T-helper 2 cell treated with Interferon-gamma antibody and Interleukin-4, amounts not matched to agents 100 ng/mL and 5 ng/mL, for 36 hours (primary cell): Measurements from ENCODE around the gene KNCN. TPM values are rescaled to one million over a fixed set of nuclear protein-coding genes. Genes with fewer than 3 reads are reported as not detected.

Experiments used
- intact Hi-C: fragments of 100-400 bp; cut with micrococcal nuclease; formaldehyde crosslinking; loops from one replicate; pipeline ENCODE4 v1.15.1; 2023
- total RNA-seq: library from RNA; stranded (reverse); gene quantifications from 2 replicates; pipeline ENCODE4 v1.2.3, GENCODE V29; 2022

The KNCN gene
- total RNA-seq, result not detected in 2 replicates

DNA sequence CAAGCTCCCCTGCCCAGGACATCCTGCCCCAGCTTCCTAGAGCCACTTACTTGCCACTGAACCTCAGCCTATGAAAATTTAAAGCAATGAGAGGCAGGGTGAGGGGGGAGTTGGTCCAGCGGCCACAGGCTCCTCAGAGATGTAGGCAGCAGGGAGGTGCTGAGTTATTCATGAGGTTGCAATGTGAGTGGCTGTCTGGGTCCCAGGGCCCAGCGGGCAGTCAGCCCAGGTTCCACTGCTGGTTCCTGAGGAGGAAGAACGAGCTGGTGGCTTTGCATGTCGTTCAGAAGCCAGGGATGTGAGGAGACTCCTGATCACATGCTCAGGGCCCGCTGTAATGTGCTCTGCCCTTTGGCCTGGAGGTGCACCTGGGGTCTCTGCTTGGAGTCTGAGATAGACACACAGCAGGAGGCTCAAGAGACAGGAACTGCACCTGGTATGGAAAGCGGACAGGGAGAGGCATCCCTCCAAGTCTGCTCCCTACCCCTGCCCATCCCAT is at the start of gene KNCN:
Gene KNCN, minus strand, starts transcription at position 51 of the 499 bp plus-strand sequence. CDS start 432 bp downstream, outside the sequence.
- intact Hi-C loops, result no loop called here

DNA sequence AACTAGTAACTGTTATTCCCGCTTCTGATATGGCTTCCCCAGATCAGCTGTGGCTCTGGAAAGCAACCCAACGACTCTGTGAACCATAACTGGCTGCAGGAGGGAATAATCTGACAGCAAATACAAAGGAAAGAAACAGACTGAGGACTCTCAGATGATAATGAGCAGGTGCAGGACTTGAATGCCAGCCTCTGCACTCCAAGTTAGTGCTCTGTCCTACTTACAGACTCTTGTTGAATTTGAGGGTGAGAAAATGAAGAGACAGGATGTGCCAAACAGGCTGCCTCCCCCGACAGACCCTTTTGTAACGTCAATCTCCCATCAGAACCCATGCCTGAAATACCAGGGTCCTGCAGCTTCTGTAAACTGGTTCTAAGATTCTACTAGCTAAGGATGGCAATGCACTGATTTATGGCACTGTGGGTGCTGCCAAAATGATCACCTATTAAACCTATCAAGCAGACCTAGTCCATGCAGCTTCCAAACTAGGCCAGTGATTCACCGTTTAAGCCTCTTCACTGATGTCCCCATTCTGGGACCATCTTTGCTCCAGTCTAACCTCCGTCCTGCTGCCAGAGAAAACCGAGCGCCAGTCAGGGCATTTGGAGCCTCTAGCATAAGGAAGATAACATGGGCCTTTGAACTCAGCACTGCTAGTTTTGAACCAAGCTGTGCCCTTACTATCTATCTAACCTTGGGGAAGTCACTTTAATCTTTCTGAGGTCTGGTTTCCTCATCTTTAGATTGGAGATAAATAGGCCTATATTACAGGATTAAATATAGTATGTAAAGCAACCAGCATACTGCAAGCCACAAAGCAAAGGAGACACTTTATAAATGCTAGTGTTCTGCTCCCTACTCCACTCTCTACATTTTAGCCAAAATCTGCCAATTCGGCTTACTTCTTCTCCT is 47.9 kb upstream of the KNCN start:
- intact Hi-C loops, result loop anchor here (1.0 kb wide), 1 partner anchor 18 kb away; no protein-coding TSS in a partner anchor

DNA sequence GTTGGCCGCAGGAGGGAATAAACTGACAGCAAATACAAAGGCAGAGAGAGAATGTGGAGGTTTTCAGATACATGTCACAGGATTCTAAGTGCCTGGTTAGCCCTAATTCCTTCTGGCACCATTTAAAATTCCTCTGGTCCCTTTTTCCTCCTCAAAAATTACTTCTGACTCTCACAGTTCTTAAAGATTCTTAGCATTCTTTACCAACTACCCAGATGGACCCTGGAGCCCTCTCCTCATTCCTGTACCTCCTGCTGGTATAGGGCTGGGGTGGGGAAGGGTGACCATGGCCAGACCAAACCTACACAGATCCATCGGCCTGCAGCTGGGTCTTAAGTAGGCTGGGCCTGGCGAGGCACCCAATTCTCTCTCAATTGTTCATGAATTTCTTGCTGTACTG is 45.4 kb upstream of the KNCN start:
- intact Hi-C loops, result no loop called here

DNA sequence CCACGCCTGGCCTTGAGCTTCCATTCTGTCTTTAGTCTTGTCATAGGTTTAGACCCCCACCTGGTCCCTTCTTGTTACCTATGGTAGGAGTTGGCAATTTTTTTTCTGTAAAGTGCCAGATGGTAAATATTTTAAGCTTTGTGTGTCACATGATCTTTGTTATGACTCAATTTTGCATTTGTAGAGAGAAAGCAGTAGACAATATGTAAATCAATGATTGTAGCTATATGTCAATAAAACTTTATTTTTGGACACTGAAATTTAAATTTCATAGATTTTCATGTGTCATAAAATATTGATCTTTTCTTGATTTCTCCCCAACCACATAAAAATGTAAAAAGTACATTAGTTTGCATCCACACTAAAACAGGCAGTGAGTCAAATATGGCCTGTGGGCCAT is 44.6 kb upstream of the KNCN start:
- intact Hi-C loops, result no loop called here

DNA sequence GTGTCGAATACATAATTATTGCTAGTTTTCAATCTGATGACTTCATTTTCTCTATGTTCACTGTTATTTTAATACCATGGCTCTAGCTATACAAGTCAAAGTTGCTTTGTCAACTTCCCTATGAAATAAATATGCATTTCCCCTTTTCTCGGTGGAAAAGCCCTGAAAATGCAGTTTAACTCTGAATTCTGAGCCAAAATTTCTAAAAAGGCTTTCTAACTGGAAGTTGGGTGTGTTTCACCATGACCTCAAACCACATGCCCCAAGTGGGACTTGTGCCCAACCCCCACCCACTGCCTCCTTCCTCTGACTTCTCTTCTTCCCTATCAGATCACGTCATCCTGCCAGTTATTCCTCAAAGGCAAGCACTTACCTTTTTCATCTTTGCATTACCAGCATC is 43.7 kb upstream of the KNCN start:
- intact Hi-C loops, result no loop called here

DNA sequence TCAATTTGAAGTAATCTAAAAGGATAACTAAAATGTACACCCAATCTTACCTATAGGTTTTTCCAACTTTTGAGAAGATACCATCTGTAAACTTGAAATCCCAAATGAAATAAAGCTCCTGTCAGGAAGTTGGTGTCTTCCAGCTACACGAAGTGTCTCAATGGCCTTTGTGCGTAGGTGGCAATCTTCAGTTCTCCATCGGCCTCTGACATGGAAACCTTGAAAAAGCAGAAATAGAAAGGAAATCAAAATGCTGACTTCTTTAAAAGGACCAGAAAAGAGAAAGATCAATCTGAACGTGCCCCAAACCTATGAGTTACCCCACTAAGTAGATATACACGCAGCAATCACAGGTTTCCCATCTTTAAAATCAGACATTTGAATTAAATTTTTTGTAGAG is 42.6 kb upstream of the KNCN start:
- intact Hi-C loops, result no loop called here

DNA sequence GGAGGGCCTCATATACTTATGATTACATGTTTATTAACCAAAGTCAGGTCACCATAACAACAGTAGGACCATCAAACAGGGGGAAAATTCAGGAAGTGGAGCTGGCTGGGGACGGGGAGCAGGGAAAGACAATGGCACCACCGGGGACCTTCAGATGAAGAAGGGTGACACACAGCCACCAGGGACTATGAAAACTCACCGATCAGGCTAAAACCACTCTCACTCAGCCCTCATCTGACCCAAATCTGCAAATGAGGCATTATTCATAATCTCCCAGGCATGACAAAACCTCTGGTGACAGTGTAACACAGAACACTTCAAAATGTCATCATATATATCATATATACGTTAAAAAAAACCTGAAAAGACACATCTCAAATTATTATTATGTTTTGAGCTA is 41.4 kb upstream of the KNCN start:
- intact Hi-C loops, result no loop called here

DNA sequence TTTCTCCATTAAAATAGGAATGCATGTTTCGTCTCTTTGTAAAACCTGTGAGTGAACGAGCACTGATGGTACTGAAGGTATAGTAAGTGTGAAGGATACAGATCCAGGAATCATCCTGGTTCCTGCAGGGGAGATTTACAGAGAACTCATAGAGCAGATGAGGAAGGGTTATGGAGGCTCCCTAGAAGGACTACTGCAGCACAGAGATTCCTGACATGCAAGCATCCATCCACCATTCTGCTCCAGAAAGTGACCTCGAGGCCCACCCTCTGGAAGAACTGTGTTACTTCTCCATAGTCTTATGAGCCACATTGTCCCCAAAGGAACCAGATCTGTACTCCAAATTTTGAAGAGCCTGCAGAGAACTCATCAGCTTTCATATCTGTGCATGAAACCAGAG is 38.1 kb upstream of the KNCN start:
- intact Hi-C loops, result no loop called here

DNA sequence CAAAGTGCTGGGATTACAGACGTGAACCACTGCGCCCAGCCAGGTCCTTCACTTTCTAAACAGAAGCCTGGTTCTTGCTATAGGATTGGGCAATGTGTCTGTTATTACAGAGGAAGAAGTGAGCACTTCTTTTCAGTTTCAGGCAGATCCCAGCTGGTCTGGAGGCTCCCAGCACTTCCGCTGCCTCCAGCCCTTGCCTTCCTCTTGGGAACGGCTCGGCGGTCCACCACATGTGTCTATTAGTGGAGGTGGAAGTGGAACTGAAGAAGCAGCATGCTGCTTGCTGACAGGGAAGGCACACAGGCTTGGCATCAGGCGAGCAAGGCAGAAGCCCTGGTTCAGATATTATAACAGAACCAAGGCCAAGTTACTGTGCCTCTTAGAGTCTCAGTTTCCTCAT is 35.6 kb upstream of the KNCN start:
- intact Hi-C loops, result no loop called here

DNA sequence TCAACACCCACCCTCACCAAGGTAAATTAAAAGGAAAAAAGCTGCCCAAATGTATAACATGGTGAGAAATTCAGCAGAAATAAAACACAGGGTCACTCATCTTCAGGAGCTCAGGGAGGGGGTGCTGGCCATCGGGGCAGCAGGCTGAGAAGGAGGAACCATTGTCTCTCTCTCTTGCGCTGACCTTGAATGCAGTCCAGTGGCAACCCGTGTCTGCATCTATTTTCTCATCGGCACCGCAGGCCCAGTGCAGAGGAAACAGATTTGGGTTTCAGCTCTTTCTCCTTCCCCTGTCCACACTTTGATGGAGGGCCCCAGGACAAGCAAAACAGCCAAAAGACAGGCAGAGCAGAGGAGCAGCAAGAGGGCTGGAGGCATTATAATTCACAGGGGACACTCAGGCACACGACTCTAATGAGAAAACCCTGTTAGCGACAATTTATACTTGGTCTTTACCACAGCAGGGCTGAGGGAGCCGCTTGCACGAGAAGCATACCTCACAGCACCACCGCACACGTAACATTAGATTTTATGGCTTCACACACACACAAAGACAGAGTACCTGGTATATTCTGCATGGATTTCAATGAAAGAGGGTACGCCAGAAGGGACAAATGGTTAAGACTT is 34.0 kb upstream of the KNCN start:
- intact Hi-C loops, result no loop called here

DNA sequence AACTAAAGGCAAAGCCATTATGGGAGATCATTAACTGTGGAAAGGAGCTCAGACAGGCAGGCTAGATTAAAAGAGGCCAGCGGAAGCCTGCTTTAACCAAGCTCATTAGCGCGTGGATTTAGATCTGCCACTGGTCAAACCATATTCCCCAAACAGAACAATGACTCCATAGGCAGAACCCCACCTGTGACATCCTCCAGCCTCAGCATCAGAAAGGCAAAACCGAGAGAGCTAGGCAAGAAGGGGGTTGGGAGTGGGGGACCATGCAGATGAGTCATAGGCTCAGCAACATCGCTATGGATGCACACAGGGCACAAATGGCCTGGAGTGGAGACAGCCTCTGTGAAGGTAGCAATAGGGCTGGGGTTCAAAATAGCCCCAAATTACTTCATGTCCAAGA is 32.0 kb upstream of the KNCN start:
- intact Hi-C loops, result loop anchor here (5.0 kb wide), 2 partner anchors 34 to 84 kb away; partner anchors contain the start of genes ATPAF1 and MOB3C

DNA sequence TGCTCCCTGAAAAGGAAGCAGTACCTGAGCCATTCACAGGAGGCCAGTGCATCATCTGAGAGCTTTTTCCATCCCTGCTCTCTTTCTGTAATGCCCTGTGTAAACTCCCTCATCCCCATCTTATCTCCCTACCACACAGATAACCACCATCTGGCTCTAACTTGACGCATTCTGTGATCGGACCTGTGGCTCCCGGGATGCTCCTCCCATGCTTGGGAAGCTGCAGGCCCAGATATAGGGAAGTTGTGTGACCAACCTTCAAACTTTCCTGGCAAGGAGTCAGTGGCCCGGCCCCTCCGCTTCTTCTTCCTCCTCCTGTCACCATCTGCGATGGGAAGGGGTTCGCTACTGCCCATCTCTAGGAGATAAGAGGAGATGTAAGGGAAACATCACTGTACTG is 31.5 kb upstream of the KNCN start:
- intact Hi-C loops, result loop anchor here (5.0 kb wide), 2 partner anchors 34 to 84 kb away; partner anchors contain the start of genes ATPAF1 and MOB3C

DNA sequence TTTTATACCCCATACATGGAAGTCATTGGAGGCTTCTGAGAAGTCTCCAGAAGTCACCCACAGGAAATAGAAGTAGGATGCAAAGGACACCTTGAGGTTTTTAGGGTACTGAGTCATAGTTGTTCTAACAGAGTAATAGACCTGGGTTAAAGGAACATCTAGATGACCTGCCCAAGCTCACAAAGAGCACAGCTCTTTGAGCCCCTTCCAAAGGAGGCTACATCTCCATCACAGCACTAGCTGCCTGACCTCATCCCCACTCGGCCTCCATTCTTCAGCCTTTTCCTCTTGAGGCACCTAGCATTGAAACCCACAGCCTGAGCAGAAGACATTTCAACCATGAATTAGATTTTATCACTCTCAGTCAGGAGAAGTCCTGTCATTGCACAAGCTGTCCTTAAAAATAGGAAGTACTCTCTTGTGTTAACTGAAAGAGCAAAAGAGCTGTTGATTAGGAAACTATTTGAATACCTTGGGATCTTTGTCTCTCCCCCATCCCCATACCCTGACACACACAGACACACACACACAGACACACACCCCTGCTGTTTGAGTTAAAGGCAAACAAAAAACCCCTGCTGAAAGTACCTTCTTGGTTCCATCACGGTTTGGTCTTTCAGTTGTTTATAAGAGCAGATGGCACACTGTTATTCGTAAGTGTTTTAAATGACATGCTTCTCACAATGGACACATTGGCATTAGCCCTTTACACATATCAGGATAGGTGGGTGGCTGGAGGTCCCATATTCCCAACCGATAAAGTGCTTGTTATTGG is 30.4 kb upstream of the KNCN start:
- intact Hi-C loops, result loop anchor here (1.0 to 5.0 kb wide), 3 partner anchors 17 to 85 kb away; partner anchors contain the start of genes ATPAF1 and MOB3C

DNA sequence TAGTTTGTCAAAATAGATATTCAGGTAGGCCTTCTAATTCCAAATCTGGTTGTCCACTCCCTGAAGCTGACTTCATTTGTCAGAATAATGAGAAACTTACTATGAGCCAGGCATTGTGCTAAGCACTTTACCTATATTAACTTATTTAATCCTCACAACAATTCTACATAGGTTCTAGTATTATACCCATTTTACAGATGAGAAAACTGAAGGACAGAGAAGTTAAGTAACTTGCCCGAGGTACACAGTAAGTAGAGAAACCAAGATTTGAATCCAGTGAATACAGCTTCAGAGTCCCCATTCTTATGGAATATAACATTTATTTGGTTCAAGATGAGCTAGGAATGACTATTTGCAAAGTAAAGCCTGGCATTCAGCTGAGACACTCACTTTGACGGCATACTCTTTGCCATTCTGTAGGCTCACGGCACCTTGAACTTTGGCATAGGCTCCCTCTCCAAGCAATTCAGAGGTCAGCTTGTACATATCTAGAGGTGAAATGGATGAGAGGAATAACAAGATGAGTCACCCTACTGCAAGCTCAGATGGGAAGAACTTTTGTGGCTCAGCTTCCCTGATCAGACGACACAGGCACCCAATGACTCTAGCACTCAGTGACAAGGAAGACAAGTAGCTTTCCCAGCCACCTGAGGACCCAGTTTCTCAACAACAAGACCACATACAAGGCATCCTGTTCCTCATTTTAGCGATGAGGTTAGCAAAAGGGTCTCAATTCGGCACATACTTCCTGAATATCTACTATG is 28.9 kb upstream of the KNCN start:
- intact Hi-C loops, result loop anchor here (5.0 kb wide), 2 partner anchors 37 to 87 kb away; partner anchors contain the start of genes ATPAF1 and MOB3C

DNA sequence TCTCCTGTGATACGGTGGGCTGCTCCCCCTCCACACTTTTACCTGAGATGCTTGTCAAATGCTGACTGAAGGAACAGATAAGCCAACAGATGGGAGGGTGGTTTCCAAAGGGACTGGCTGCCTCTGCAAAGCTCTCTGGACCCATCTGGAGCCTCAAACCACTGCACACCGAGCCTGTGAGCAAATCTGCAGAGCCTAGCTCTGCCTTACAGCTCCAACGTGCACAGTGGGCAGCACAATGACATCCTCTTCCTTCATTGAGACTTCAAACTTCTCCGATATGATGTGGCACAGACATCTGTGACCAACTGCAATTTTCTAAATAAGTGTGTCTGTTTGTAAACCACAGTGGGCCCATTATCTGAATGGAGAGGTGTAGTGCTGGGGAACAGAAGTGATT is 26.2 kb upstream of the KNCN start:
- intact Hi-C loops, result no loop called here

DNA sequence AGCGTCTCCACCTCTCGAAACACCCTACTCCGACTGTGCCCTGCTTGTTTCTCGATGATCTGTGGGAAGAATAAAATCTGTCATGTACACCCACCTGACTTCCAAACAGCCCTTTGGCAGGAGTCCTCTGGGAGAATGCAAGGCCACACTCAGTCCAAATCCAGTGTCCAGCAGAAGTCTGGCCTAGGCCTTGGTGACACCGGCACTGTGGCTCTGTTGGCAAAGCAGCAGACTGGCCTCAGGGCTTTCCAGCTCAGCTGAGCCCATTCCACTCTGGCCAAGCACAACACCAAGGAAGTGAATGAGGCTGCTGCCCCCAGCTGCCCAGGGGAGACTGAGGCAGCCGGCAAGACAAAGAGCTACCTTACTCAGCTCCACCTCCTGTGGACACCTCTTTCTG is 25.1 kb upstream of the KNCN start:
- intact Hi-C loops, result no loop called here

DNA sequence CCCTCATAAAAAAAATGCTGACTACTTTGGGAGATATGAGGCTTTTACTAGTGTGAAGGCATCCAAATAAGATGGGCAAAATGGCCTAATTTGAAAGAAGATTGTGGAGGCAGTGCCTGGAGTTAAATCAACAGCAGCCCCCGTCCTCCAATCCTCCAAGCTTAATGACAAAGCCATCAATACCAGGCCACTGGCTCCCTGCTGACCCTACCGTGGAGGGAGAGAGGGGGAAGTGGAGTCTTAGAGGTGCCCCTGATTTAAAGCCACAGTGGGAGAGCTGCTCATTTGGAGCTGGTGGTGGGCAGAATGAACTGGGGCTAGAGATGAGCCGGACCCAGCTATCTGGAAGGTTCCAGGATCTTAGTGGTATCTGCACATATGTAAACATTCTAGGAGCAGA is 24.3 kb upstream of the KNCN start:
- intact Hi-C loops, result no loop called here

DNA sequence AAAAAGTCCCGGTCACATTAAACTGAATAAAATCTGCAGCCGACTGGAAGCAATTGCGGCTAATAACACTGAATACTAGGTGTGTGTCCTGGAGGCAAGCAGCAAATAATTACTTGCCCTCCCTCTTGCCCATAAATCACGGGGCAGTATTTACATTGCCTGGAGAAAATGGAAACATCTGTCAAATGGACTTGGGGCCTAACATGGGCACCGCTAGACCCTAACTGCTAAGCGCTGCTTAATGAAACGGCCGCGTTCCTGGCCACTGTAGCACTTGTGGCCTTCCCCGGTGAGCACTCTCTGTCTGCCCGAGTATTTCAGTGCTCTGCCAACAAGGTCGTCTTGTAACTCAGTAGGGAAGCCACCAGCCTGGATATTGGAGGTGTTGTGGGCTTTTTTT is 23.9 kb upstream of the KNCN start:
- intact Hi-C loops, result no loop called here

DNA sequence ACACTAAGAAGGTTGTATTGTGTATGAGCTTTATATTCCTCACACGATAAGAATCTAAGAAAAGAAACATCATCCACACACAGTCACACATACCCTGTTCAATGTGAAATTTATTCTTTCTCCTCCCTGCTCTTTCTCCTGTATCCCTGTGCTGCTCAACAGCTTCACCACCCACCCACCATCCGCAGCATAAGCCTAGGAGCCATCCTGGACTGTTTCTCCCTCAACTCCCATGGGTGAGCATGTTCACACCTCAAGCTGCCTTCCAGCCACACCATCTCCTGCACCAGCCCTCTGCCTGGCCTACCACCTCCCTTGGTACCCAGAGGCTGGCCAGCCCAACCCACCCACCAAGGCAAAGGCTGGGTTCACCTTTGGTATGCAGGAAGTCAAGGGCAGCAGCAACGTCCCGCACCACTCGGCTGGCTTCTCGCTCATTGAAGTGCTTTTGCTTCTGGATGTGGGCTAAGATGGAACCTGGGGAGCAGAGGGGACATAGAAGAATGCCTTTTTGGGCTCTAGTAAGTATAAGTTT is 20.3 kb upstream of the KNCN start:
- intact Hi-C loops, result no loop called here
